ENCODE data around the gene HERPUD1.

GRCh38 chr16:56950455-56950854, 18.5 kb downstream of the HERPUD1 start:
- TF ChIP-seq CTCF (IDR thresholded peaks at IDR 0.05; ENCODE audit: low read depth, low read length, poor library complexity, severe bottlenecking) (no peak), EZH2phosphoT487 (IDR thresholded peaks at IDR 0.05; ENCODE audit: borderline replicate concordance, low read length) (no peak)

Data from DOHH2 (cell line).